RPMI8226 (cell line): ENCODE results near the gene FBXO10.
"Not testable (repeated sequence)": the region's sequence is repeated elsewhere in the genome, so short reads cannot be mapped to it uniquely, and the experiment has no call there.

Experiments
- DNase-seq: peaks from one replicate; pipeline ENCODE4 v3.0.0-alpha.2; 2015

The FBXO10 gene

GRCh38 chr9:37575921-37576721 lies at the start of gene FBXO10:
Gene FBXO10, minus strand, starts transcription at chr9:37576380. Its CDS starts 34,612 bp downstream, at chr9:37541768.
- peak; percentile 66 for DNase-seq

GRCh38 chr9:37625758-37626147 lies 49.6 kb upstream of the FBXO10 start:
- DNase-seq, result no peak

- DNase-seq, result no peak
Measured at GRCh38 chr9:37625036-37625757, 49.0 kb upstream of the FBXO10 start.

GRCh38 chr9:37624073-37624472 lies 47.9 kb upstream of the FBXO10 start:
- DNase-seq, result no peak

GRCh38 chr9:37623267-37623666 lies 47.1 kb upstream of the FBXO10 start:
- DNase-seq, result no peak

GRCh38 chr9:37622462-37622861 lies 46.3 kb upstream of the FBXO10 start:
- no peak for DNase-seq

- no peak for DNase-seq
Measured at GRCh38 chr9:37621273-37622121, 45.3 kb upstream of the FBXO10 start.

GRCh38 chr9:37620396-37620795 lies 44.2 kb upstream of the FBXO10 start:
- DNase-seq, result no peak

- no peak for DNase-seq
Measured at GRCh38 chr9:37619806-37620205, 43.6 kb upstream of the FBXO10 start.

- no peak for DNase-seq
Measured at GRCh38 chr9:37618817-37619216, 42.6 kb upstream of the FBXO10 start.

- DNase-seq, result no peak
Measured at GRCh38 chr9:37617832-37618231, 41.7 kb upstream of the FBXO10 start.

- no peak for DNase-seq
Measured at GRCh38 chr9:37617161-37617560, 41.0 kb upstream of the FBXO10 start.

GRCh38 chr9:37611961-37612360 lies 35.8 kb upstream of the FBXO10 start:
- DNase-seq, result no peak

- DNase-seq, result no peak
Measured at GRCh38 chr9:37611014-37611413, 34.8 kb upstream of the FBXO10 start.

GRCh38 chr9:37609735-37610397 lies 33.7 kb upstream of the FBXO10 start:
- no peak for DNase-seq

- DNase-seq, result no peak
Measured at GRCh38 chr9:37608250-37608649, 32.1 kb upstream of the FBXO10 start.

GRCh38 chr9:37604296-37604695 lies 28.1 kb upstream of the FBXO10 start:
- DNase-seq, result no peak

GRCh38 chr9:37602817-37603216 lies 26.6 kb upstream of the FBXO10 start:
- no peak for DNase-seq

- DNase-seq, result not testable (repeated sequence)
Measured at GRCh38 chr9:37602061-37602460, 25.9 kb upstream of the FBXO10 start.

GRCh38 chr9:37596504-37596903 lies 20.3 kb upstream of the FBXO10 start:
- no peak for DNase-seq

GRCh38 chr9:37593883-37594448 lies 17.8 kb upstream of the FBXO10 start:
- no peak for DNase-seq
